HG03521 (cell line): ENCODE results near the gene ZNF660.
"Not testable (repeated sequence)": the region's sequence is repeated elsewhere in the genome, so short reads cannot be mapped to it uniquely, and the experiment has no call there.

Experiments used
- ATAC-seq: cut with Tn5 transposase; IDR thresholded peaks from one replicate; pipeline ENCODE4 v1.9.1; 2021; ENCODE audit warnings: mild to moderate bottlenecking, moderate library complexity; ENCODE audit not compliant: unreplicated experiment

ZNF660 gene

DNA sequence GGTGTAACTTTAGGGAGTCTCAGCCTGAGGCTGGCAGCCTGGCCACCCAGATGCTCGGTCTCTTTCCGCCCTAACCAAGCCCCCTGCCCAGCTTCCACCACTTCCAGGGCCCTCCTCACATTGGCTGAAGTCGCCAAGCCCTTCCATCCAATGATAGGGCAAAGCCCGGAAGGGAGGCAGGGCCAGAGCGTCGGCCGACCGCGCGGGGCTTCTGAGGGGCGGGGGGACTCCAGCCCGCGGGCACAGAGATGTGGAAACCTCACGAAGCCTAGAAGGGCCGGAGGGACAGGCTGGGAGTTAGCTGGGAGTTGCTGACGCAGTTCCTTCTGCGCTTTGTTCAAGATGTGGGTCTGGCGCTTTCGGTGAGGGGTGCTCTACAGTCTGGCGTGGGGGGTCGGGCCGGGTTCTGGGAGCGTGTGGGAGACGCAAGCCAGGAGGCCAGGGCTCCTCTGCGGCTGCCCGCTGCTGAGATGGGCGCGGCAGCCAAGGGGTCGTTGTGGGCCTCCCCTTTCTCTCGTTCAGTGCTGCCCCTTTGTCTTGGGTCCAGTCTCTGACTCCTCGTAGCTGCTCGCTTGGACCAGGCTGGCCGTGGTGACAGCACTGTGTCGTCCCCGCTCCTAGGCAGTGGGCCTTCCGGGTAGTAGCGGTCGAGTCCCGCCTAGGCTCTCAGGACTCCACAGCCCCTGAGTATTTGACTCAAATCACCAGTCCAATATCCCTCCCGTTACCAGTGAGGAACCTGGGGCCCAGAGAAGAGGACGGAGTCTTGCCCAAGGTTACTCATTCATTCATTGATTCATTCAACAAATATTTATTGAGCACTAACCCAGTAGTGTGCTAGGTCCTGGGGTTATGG, at the start of gene ZNF660:
Gene ZNF660, plus strand, starts transcription at position 319 of the 856 bp plus-strand sequence. CDS start 9,230 bp downstream, outside the sequence.
- ATAC-seq, result no peak

DNA sequence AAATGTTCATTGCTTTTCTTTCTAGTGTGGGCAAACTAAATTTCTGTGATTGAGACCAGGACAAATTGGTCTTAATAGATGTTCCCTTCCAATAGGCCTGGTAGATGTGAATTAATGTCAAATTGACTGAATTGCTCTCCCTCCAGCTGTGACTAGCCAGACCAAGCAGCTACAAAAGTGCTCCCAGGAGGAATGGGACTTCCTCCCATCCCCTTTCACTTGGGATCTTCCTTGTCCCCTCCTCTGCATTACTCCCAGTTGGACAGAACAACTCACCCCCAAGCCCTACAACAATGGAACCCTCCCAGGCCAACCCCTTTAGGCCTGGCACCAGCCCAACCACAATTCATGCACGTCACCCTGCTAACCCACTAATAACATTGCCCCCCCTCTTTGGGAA, 49.4 kb upstream of the ZNF660 start:
- ATAC-seq, result no peak

DNA sequence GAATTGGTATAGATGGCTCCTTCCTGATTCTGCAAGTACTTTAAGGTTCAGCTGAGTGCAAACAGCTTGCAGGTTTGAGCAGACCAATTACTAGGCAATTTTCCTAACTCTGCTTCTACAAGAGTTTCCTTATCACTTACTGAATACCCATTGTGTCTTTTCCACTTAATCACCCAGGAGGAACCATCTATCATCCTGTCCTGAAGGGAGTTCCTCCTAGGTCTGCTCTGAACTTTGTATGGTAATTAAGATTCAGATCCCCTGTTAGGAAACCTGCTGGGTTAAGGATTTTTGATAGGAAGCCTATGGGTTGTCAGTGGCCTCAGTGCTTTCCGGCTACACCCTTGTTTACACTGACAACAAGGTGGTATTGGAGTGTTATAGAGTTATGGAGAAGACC, 40.0 kb upstream of the ZNF660 start:
- ATAC-seq, result not testable (repeated sequence)

DNA sequence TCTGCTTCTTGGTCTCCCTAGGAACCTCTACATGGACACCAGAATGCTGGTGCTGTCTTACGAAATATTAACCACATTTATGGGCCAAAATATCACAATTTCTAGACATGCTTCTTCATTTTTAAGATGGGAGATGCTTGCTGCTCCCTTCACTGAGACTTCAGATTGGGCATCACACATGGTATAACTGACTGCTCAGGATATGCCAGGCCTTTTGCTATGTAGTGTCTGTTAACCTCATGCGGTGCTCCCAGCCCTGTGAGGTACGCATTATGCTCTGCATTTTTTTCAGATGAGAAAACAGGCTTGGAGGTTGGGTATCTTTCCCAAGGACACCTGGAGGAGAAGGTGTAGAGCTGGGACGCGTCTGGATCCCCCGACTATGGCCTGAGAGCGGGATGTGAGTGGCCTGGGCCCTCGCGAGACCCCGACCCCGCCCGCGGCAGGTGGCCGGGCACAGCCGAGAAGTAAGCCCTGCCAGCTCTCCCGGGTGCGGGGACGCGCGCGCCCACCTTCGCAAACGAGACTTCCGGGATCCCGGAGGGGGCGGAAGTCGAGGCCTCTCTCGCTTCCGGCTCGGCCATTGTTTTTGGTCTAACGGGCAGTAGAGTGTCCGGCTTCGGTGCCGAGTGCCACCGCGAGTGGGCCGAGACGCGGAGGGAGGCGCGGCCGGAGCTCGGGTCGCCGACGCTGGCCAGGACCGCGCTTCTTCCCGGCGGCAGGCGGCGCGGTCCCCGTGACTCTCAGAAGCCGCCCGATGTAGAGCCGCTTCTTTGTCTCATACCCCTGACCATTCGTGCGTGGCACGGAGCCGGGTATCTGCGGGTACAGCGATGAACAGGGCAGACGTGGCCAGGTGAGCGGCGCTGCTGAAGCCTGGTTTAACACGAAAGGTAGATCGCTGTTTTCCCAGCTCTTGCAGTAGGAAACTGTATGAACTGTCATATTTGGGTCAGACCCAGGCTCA, 29.9 kb upstream of the ZNF660 start, which contains the start of gene ZKSCAN7:
Gene ZKSCAN7, plus strand, starts transcription at position 568 of the 967 bp plus-strand sequence. CDS start 1,855 bp downstream, outside the sequence.
- ATAC-seq, result peak; percentile 67

DNA sequence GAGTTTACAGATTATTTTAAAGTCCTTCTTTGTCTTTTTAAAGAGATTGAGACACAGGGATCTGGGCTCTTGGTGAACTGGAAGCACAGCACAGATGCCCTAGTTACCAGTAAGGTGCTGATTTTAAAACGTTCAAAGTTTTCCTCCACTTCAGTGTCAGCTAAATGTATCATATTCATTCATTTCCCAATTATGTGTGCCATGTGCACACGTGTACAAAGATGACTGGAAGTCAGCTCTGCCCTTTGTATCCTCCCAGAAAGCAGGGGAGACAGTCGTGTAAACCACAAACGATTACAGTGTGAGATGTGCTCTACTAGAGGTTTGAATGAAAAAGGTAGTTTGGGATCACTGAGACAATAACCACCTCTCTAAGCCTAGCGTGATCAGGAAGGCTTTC, 29.0 kb upstream of the ZNF660 start:
- ATAC-seq, result no peak

DNA sequence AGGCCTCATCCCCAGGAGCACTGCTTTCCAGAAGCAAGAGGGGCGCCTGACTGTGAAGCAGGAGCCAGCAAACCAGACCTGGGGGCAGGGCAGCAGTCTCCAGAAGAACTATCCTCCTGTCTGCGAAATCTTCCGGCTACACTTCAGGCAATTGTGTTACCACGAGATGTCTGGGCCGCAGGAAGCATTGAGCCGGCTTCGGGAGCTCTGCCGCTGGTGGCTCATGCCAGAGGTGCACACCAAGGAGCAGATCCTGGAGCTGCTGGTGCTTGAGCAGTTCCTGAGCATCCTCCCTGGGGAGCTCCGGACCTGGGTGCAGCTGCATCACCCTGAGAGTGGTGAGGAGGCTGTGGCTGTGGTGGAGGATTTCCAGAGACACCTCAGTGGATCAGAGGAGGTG, 27.7 kb upstream of the ZNF660 start:
- ATAC-seq, result no peak

DNA sequence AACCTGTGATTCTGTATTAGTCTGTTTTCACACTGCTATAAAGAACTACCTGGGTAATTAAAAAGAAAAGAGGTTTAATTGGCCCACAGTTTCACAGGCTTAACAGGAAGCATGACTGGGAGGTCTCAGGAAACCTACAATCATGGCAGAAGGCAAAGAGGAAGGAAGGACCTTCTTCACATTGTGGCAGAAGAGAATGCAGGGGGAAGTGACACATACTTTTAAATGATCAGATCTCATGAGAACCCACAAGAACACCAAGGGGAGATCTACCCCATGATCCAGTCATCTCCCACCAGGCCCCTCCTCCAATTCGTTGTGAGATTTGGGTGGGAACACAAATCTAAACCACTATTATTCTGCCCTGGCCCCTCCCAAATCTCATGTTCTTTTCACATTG, 23.7 kb upstream of the ZNF660 start:
- ATAC-seq, result no peak

DNA sequence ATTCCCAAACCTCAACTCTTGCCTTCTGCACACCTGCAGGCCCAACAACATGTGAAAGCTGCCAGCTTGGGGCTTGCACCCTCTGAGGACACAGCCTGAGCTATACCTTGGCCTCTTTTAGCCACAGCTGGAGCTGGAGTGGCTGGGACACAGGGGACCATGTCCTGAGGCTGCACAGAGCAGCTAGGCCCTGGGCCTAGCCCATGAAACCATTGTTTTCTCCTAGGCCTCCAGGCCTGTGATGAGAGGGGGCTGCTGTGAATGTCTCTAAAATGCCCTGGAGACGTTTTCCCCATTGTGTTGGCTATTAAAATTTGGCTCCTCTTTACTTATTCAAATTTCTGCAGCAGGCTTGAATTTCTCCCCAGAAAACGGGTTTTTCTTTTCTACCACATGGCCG, 22.6 kb upstream of the ZNF660 start:
- no peak for ATAC-seq

DNA sequence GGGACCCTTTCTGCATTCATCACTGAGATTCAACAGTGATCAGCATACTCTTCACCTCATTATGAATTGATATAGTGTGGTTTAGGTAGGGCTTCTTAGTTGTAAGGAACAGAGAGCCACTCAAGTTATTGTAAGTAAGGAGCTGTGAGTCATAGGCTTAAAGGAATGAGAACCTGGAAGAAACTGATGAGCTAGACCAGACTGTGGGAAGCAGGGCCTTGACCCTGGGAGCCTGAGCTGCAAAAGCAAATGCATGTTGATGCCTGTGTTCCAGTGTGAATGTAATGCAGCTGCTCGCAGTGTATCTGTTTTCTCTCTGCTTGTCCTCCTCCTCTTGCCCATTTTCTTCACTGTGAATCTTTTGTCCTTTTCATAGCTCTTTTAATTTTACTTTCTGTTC, 16.2 kb upstream of the ZNF660 start:
- ATAC-seq, result no peak

DNA sequence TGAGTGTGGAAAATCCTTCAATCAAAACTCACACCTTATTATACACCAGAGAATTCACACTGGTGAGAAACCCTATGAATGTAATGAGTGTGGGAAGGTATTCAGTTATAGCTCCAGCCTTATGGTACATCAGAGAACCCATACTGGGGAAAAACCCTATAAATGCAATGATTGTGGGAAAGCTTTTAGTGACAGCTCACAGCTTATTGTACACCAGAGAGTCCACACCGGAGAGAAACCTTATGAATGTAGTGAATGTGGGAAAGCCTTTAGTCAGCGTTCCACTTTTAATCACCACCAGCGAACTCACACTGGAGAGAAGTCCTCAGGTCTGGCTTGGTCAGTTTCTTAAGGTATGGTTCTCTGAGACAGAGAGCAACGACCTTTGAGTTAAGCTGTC, 13.7 kb upstream of the ZNF660 start:
- no peak for ATAC-seq

DNA sequence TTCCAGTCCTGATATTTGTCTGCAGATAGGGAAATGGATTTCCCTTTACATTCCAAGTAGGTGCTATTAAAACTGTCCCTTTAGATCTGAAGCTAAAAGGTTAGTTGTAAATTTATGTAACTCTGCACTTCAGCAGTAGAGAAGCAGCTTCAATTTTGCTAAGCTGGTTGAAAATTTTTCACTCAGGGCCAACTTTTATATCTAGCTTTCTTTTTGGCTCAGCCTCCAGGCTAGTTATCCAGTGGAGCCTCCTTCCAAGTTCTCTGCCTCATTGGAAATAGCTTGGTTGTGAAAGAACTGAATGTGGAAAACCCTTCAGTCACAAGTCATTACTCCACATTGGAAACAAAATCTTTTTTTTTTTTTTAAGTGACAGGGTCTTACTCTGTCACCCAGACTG, 8.2 kb upstream of the ZNF660 start:
- ATAC-seq, result no peak

DNA sequence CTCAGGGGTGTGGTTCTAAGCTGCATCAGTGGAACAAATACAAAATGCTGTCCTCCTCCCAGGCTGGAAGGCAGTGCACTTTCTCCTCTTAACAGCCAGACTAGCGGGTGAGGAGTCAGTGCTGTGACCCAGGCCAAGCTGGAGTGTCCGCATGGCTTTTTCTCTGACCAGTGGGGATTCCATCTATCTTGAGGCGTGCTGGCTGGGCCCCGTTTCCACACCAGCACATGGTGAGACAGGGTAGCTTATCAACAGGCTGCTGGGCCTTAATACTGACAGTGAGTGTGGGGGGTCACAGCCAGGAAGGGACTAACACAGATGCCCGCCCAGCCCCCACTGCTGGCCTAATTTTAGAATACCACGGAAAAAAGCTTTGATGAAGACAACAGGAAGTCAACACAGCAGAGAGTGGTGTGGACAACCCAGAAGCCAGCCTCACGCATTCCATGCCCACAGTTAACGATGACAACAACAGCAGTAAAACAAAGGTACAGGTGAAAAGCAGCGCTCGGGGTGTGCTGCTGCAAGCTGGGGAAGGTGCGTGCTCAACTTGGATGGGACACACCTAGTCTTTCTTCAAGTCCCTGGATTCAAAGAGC, 7.3 kb upstream of the ZNF660 start:
- ATAC-seq, result not testable (repeated sequence)

DNA sequence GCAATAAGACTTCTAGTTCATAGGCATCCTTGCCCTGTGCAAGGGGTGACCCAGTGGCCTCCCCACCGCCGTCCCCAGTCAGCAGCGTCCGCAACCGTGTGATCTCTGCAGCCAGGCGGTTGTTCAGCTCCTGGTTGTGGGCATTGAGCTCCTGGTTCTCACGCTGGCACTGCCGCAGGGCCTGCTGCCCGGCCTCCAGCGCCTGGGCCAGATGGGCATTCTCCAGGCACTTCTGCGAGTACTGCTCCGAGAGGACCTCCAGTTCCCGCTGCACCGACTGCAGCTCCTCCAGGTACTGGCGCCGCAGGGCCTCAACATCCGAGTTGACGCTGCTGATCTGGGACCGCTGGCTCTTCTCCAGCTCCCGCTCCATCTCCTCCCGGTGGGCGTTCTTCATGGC, 6.4 kb upstream of the ZNF660 start:
- not testable (repeated sequence) for ATAC-seq

DNA sequence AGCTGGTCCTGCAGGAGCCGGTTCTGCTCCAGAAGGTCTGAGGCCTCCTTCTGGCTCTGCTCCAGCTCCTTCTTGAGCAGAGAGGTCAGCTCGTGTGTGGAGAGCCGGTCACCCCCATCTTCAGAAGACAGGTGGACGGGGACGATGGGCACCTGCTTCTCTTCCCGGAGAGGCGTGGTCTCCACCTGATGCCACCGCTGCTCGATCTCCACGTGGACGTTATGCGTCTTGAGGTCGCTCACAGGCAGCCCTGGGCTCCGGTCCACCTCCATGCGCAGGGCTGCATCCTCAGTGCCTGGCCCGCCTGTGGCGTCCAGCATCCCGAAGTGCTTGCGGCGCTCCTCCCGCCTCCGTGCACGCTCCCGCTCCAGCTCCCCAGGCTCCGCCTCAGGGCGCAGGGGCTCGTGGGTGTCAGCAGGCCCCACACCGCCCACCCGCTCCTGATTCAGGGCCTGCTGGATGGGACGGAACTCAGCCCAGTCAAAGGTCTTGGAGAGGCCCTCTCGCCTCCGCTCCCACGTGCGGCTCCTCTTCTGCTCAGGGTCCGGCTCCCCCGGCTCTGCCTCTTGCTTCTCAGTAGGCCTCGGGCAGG, 5.7 kb upstream of the ZNF660 start:
- not testable (repeated sequence) for ATAC-seq

DNA sequence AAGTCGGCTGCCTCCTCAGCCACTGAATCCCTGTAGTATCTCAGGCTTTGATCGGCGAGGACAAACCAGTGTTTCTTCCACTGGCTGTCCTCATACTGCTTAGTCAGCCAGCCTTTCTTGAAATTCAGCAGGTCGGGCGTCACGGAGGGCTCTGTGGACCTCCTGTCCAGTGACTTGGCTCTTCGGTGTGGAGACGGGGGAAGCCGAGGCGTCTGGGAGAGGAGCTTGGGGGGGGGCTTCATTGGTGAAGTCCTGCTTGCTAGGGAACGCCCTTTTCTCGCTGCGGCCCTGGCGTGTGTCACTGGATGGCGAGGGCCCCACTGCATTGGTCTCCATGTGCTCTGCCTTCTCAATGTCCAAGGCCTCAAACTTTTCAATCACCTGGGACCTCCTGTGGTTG, 5.0 kb upstream of the ZNF660 start:
- not testable (repeated sequence) for ATAC-seq

DNA sequence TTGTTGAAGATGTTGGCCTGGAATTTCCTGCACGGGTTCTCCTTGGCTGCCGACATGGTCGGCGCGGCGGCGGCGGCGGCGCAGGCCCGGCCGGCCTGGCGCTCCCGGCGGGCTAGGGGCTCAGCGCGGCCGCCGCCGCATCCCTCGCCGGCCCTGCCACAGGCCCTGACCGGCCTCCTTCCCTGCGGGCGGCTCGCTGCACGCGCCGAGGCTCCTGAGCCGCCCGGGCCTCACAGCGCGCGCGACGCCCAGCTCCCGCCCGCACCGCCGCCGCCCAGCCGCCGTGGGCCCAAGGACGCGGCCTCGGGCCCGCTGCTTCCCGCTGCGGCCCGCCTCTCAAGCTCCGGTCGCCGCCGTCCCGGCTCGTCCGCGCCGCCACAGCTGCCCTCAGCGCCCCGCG, 3.8 kb upstream of the ZNF660 start:
- ATAC-seq, result not testable (repeated sequence)

DNA sequence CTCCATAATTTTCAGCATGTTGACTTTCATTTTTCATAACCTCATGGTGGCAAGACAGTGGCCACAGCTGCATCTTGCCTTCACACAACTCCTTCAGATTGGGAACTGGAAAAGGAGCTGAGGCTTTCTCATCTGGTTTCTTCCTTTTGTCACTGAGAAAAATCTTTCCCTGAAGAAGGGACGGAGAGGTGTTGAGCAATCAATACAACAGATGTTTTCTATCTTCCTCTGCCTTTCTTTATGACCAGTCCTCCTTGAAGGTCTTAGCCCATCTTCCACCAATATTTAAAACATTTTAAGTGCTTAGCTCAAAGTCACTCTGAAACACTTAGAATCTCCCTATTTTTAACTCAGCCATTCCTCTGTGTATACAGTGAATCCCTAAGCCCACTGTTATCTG, 11.9 kb downstream of the ZNF660 start:
- no peak for ATAC-seq

DNA sequence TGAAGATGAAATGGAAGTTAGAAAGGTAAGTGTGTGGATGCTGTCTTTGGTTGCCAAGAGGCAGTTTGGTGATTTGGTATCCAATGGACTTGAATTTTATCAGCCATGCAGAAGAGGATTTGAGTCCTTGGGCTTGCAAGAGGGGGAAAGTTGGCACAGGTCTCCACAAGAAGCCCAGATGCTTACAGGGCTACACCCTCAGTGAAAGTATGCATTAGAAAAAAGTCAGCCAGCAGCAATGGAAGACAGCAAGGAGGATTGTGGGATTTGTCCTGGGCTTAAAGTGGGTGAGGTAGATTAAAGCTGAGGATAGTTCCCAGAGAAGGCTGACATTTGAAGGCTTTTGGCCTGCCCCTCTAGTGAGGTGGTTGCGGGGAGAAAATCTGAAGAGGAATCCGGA, 17.0 kb downstream of the ZNF660 start:
- no peak for ATAC-seq

DNA sequence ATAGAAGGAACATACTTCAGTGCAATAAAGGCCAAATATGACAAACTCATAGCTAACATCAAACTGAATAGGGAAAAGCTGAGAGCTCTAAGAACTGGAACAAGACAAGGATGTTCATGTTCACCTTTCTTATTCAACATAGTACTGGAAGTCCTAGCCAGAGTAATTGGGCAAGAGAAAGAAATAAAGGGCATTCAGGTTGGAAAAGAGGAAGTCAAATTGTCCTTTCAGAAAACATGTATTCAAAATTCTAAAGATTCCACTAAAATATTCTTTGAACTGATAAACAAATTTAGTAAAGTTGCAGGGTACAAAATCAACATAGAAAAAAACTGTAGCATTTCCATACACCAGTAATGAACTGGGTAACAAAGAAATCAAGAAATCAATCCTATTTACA, 27.9 kb downstream of the ZNF660 start:
- no peak for ATAC-seq

DNA sequence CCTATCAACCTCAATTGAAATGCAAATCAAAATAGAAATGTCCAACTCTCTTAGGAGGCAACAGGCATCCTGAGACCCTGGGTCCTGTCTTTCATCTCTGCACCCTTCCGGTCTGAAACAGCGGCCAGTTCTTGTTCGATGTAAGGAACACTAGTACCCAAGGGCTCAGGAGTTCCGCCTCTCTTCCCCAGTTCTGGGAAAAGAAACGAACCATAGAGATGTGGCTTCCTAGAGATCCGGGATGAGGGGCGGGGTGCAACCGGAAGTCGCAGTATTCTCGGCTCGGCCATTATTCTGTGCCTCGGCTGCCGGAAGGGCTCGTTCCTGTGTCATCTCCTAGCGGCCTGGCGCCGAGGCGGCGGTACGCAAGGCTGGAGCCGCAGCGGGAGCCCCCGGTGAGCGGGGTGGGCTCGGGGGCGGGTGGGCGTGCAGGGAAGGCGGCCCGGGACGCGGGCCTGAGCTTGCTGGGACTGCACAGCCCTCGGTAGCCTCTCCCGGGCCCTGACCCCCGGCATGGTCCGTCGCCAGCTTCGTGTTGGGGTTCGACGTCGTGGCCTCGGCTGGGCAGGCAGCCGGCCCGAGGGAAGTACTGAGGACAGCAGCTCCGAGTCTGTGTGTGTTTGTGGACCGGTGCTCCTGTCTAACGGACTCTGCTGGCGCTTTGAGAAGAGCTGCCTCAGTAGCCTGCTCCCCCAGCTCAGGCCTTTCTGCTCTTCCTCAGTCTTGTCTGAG, 40.2 kb downstream of the ZNF660 start, which contains the start of gene ZNF197:
Gene ZNF197, plus strand, starts transcription at position 288 of the 732 bp plus-strand sequence. CDS start 4,119 bp downstream, outside the sequence.
- peak; percentile 86 for ATAC-seq
